Lower leg skin (tissue), 3 donors: ENCODE results near the gene DBF4B.

ENCODE experiments used
- POLR2A ChIP-seq, 2 donors: fragments of 450-650 bp; IDR thresholded peaks; one replicate each; pipeline ENCODE4 v1.6.1; 2016 to 2017; ENCODE audit warnings: antibody characterized with exemption in 2 of 2, mild to moderate bottlenecking in 1 of 2, moderate library complexity in 1 of 2
- TF ChIP-seq, protein P1 (sequence below), 3 donors: fragments of 450-650 bp; IDR thresholded peaks; one replicate each; pipeline ENCODE4 v1.5.1; 2016; ENCODE audit warnings: antibody characterized with exemption in 3 of 3, mild to moderate bottlenecking in 3 of 3, moderate library complexity in 2 of 3

DNA sequence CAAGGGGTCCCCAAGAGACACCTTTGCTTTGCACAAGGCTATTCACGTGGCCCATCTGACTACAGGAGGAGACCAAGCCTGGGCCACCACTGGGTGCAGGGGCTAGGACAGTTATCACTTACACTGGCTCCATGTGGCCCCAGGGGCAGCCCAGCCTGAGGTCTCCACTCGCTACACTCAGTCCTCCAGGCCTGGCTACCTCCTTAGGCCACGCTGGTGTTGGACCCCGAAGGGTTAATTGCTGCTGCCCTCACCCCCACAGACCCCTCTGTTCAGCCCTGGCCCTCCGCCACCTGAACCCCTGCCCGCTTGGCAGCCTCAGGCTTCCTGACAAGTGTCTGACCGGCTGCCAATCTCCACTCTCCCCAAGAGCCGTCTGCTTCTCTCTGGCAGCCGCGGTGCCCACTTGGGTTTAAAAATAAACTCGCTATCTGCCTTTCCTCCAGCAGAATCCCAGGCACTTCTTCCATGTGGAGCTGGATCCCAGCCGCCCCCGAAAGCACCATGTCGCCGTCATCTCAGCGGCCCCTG lies 78.2 kb downstream of the DBF4B start:
- TF ChIP-seq, protein P1, sequence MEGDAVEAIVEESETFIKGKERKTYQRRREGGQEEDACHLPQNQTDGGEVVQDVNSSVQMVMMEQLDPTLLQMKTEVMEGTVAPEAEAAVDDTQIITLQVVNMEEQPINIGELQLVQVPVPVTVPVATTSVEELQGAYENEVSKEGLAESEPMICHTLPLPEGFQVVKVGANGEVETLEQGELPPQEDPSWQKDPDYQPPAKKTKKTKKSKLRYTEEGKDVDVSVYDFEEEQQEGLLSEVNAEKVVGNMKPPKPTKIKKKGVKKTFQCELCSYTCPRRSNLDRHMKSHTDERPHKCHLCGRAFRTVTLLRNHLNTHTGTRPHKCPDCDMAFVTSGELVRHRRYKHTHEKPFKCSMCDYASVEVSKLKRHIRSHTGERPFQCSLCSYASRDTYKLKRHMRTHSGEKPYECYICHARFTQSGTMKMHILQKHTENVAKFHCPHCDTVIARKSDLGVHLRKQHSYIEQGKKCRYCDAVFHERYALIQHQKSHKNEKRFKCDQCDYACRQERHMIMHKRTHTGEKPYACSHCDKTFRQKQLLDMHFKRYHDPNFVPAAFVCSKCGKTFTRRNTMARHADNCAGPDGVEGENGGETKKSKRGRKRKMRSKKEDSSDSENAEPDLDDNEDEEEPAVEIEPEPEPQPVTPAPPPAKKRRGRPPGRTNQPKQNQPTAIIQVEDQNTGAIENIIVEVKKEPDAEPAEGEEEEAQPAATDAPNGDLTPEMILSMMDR (IDR thresholded peaks at IDR 0.05): no peak
- no peak for TF ChIP-seq POLR2A (IDR thresholded peaks at IDR 0.05)
